Spleen (tissue), 11 donors: Measurements from ENCODE around the gene IBA57. TPM values are rescaled to one million over a fixed set of nuclear protein-coding genes. Genes with fewer than 3 reads are reported as not detected.

ENCODE experiments used
- DNase-seq: peaks from one replicate; pipeline ENCODE4 v3.0.0-alpha.2; 2020
- H3K27ac ChIP-seq, 8 donors: fragments of 200-600 bp; sonication (generic) in 7 of 8; 1 replicate in 4 of 8; 2 replicates in 4 of 8; pipeline versions ENCODE4 v1.5.0 to v1.8.0; 2016 to 2021; ENCODE audit warnings: inconsistent platforms in 4 of 8, mild to moderate bottlenecking in 4 of 8, moderate library complexity in 1 of 8
- H3K27me3 ChIP-seq, 7 donors: fragments of 200-600 bp; sonication (generic) in 6 of 7; replicated peaks in 1 of 7; 1 replicate in 4 of 7; 2 replicates in 3 of 7; pipeline versions ENCODE4 v1.5.0 to v1.8.0; 2016 to 2021; ENCODE audit warnings: inconsistent platforms in 3 of 7, mild to moderate bottlenecking in 1 of 7
- H3K36me3 ChIP-seq, 6 donors: fragments of 200-600 bp; sonication (generic) in 5 of 6; 1 replicate in 4 of 6; 2 replicates in 2 of 6; pipeline versions ENCODE4 v1.5.0 to v1.8.0; 2016 to 2021; ENCODE audit warnings: inconsistent platforms in 2 of 6
- H3K4me1 ChIP-seq, 6 donors: fragments of 200-600 bp; sonication (generic) in 5 of 6; 1 replicate in 3 of 6; 2 replicates in 3 of 6; pipeline versions ENCODE4 v1.5.0 to v1.8.0; 2016 to 2021; ENCODE audit warnings: inconsistent platforms in 3 of 6
- H3K4me3 ChIP-seq, 8 donors: fragments of 200-600 bp; sonication (generic) in 7 of 8; 1 replicate in 4 of 8; 2 replicates in 4 of 8; pipeline versions ENCODE4 v1.5.0 to v1.8.0; 2016 to 2021; ENCODE audit warnings: inconsistent platforms in 4 of 8, mild to moderate bottlenecking in 4 of 8, moderate library complexity in 2 of 8
- H3K9me3 ChIP-seq, 8 donors: fragments of 200-600 bp; sonication (generic) in 7 of 8; 1 replicate in 4 of 8; 2 replicates in 4 of 8; pipeline versions ENCODE4 v1.5.0 to v1.8.0; 2016 to 2021; ENCODE audit warnings: inconsistent platforms in 4 of 8
- CTCF ChIP-seq, 11 experiments: fragments of 200-600 bp in 7 of 11; fragments of 450-650 bp in 4 of 11; sonication (generic) in 4 of 11; IDR thresholded peaks in 8 of 11; conservative IDR thresholded peaks in 3 of 11; 1 replicate in 7 of 11; 2 replicates in 4 of 11; pipeline versions ENCODE4 v1.4.0 to v1.8.0; 2016 to 2021; ENCODE audit warnings: antibody characterized with exemption in 11 of 11, inconsistent platforms in 4 of 11, mild to moderate bottlenecking in 1 of 11
- POLR2A ChIP-seq, 3 donors: fragments of 450-650 bp; IDR thresholded peaks; one replicate each; pipeline ENCODE4 v1.5.1; 2017; ENCODE audit warnings: antibody characterized with exemption in 3 of 3, mild to moderate bottlenecking in 1 of 3
- POLR2AphosphoS5 ChIP-seq, 3 donors: sonication (generic); formaldehyde crosslinking; IDR thresholded peaks; one replicate each; pipeline ENCODE4 v1.5.1; 2017; ENCODE audit warnings: antibody characterized with exemption in 3 of 3
- WGBS, 5 donors: extraction: QIAGEN DNeasy Blood & Tissue Kit in 3 of 5; methylation state at CpG; one replicate each; pipeline versions ENCODE4 v1.1.5 to v1.1.7; 2013 to 2018; 5-methylcytosine and 5-hydroxymethylcytosine counted together
- intact Hi-C: fragments of 100-400 bp; cut with DNase I; formaldehyde crosslinking; loops from one replicate; pipeline ENCODE4 v1.15.0; 2023; ENCODE audit warnings: low total_unique reads
- polyA plus RNA-seq, 3 donors: library from polyadenylated mRNA; stranded (reverse); fragments of 200-250 nt; gene quantifications; one replicate each; pipeline ENCODE4 v1.2.1, GENCODE V29; 2013
- total RNA-seq, 7 donors: library from RNA; depleted of rRNA in 3 of 7; stranded (reverse); fragments of >200 nt in 3 of 7; fragmentation: NEBNext Ultra II Directional in 4 of 7; extraction: Animal tissue kit (Norgen Biotek cat#: 25700) in 4 of 7; gene quantifications; one replicate each; pipeline versions ENCODE4 v1.1.0 to v1.2.1, GENCODE V29; 2016 to 2021
- donor health status: healthy with polysubstance abuse.
- donor health status: DM: no; HTN: no; CAD: no; lungs with moderate emphysema.
- donor health status: DM: no; HTN: no; CAD: no.
- donor health status: Bipolar disorder and iron deficiency.
- donor health status: healthy.
- donor health status: DM: no; HTN: no; CAD: no.
- donor health status: DM: yes; HTN: yes; CAD: no.

The IBA57 gene
- total and polyA plus RNA-seq, 10 donors = 0.59 to 14.7 (median 9.3) TPM

DNA sequence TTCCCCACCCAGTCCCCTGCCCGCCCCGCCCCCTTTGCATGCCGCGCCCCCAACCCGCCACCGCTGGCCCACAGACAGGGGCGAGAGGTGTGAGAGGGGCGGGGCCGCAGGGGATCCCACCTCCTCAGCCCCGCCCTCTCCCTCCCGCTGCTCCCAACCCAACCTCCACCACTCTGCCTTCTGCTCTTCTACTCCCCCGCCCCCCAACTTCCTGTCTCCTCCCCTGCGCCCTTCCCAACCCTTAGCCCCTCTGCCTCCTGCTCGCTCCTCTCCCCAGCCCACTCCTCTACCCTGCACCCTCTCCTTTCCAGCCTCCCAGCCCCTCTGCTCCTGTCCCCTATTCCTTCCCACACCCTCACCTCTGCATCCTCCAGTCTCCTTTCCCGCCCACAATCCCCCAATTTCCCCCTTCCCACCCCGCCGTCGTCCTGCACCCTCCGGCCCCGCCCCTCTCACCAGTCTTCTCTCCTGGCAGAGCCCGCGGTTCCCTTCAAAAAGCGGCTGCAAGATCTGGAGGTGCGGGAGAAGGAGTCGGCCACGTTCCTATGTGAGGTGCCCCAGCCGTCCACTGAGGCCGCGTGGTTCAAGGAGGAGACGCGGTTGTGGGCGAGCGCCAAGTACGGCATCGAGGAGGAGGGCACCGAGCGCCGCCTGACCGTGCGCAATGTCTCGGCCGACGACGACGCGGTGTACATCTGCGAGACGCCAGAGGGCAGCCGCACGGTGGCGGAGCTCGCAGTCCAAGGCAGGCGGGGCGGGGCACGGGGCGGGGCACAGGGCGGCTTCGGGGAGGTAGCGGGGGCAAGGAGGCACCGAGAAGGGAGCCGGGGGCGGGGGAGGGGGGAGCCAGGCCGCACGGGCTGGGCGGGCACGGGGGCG lies 47.6 kb downstream of the IBA57 start:
- peak overlapping the region; percentile 44 to 75 (median 54) for H3K4me3 ChIP-seq
- H3K36me3 ChIP-seq = peaks cover 0 to 21% (median 8%) of the 10 kb centered on the region in 6 donors
- H3K4me1 ChIP-seq = peaks cover 0 to 33% (median 16%) of the 10 kb centered on the region in 6 donors
- intact Hi-C loops = no loop called here
- peak overlapping the region; percentile 19 to 85 (median 72) for H3K27ac ChIP-seq
- H3K27me3 ChIP-seq = peaks cover 0 to 20% (median 0%) of the 10 kb centered on the region in 7 donors
- TF ChIP-seq CTCF (IDR thresholded peaks at IDR 0.05 in 8 of 11, conservative IDR thresholded peaks at IDR 0.05 in 3 of 11) = peak in 10 of 11 experiments; percentile 35 to 80 (median 67)
- TF ChIP-seq POLR2AphosphoS5 (IDR thresholded peaks at IDR 0.05) = peak; percentile 75 to 87 (median 84)
- TF ChIP-seq POLR2A (IDR thresholded peaks at IDR 0.05) = no peak
- DNase-seq = peak; percentile 97
- no peaks in the 10 kb centered on the region for H3K9me3 ChIP-seq
- WGBS, 5 donors = 1 to 3% (median 2%) methylated on average over 35 to 67 of the region's 67 CpGs

DNA sequence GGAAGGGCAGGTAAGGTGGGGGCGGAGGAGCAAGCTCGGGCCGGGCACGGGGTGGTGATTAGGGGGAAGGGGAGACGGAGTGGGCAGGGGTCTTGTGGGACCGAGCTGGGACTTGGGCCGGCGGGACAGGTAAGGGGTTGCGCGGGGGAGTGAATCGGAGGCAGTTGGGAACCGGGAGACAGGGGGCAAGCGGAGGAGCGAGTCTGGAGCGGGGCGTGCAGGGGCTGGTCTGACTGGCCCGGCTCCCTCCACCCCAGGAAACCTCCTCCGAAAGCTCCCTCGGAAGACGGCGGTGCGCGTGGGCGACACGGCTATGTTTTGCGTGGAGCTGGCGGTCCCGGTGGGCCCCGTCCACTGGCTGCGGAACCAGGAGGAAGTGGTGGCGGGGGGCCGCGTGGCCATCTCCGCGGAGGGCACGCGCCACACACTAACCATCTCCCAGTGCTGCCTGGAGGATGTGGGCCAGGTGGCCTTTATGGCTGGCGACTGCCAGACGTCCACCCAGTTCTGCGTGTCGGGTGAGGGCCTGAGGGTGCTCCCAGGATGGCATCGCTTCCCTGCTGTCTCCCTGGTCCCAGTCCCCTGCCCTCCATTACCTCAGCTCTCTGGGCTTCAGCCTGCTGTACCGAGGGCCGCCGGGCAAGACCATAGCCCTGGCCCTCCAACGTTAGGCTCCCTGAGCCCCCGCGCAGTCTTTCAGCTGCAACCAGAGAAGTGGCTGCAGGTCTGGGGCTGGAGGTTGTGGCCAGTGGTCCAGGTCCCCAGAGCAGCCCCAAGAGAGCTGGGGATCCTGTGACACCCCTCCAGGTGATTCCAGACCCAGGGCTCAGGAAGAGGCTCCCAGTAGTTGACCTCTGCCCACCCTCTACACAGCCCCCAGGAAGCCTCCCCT lies 48.6 kb downstream of the IBA57 start:
- peak overlapping the region; percentile 13 to 75 (median 51) for H3K4me3 ChIP-seq
- no peaks in the 10 kb centered on the region for H3K9me3 ChIP-seq
- peaks cover 0 to 30% (median 14%) of the 10 kb centered on the region in 6 donors for H3K36me3 ChIP-seq
- DNase-seq = no peak
- 18 to 44% (median 26%) methylated on average over 24 to 48 of the region's 48 CpGs for WGBS, 5 donors
- peak overlapping the region in 4 of 8 donors; percentile 76 to 85 (median 80) for H3K27ac ChIP-seq
- intact Hi-C loops = no loop called here
- peaks cover 0 to 29% (median 16%) of the 10 kb centered on the region in 6 donors for H3K4me1 ChIP-seq
- peaks cover 0 to 11% (median 0%) of the 10 kb centered on the region in 7 donors for H3K27me3 ChIP-seq
- no peak for TF ChIP-seq POLR2A (IDR thresholded peaks at IDR 0.05)
- TF ChIP-seq CTCF (IDR thresholded peaks at IDR 0.05 in 8 of 11, conservative IDR thresholded peaks at IDR 0.05 in 3 of 11) = no peak
- TF ChIP-seq POLR2AphosphoS5 (IDR thresholded peaks at IDR 0.05) = peak in 1 of 3 donors; percentile 30

DNA sequence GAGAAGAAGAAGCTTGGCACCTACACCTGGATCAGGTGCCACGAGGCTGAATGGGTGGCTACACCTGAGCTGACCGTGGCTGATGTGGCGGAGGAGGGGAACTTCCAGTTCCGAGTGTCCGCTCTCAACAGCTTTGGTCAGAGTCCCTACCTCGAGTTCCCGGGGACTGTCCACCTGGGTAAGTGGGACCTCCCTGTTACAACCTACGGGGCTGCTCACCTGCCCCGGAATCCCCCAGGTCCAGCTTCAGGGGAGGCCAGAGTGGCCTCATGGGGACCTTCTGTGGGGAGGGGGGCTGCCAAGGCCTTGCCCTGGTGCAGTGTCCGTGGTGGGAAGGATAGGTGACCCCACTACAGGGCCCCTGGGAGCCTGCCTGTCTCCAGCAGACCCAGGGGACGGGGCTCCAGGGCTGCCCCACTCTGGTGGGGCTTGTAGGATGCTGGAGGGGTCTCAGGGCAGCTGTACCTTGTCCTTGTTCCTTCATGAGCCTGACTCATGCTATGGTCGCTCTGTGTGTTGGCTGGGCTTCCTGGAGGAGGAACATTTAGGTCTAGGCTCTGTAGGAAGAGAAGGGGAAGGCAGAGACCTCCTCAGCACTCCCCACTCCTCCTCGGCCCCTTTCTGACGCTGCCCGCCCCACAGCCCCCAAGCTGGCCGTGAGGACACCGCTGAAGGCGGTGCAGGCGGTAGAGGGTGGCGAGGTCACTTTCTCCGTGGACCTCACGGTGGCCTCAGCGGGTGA lies 49.5 kb downstream of the IBA57 start:
- no peak for DNase-seq
- H3K27ac ChIP-seq = no peak overlapping the region
- H3K4me1 ChIP-seq = peaks cover 0 to 29% (median 16%) of the 10 kb centered on the region in 6 donors
- no peak overlapping the region for H3K4me3 ChIP-seq
- no peak for TF ChIP-seq POLR2AphosphoS5 (IDR thresholded peaks at IDR 0.05)
- TF ChIP-seq CTCF (IDR thresholded peaks at IDR 0.05 in 8 of 11, conservative IDR thresholded peaks at IDR 0.05 in 3 of 11) = no peak
- no peak for TF ChIP-seq POLR2A (IDR thresholded peaks at IDR 0.05)
- no peaks in the 10 kb centered on the region for H3K9me3 ChIP-seq
- WGBS, 5 donors = 80 to 95% (median 94%) methylated on average over 16 to 23 of the region's 23 CpGs
- intact Hi-C loops = no loop called here
- H3K36me3 ChIP-seq = peaks cover 0 to 40% (median 22%) of the 10 kb centered on the region in 6 donors
- H3K27me3 ChIP-seq = peaks cover 0 to 11% (median 0%) of the 10 kb centered on the region in 7 donors
